GM21423 (cell line): Measurements from ENCODE around the gene DNAAF1.

Experiments used
- ATAC-seq: cut with Tn5 transposase; IDR thresholded peaks from one replicate; pipeline ENCODE4 v1.9.1; 2021; ENCODE audit warnings: mild to moderate bottlenecking, moderate library complexity; ENCODE audit not compliant: unreplicated experiment

Gene DNAAF1

GRCh38 chr16:84159007-84159406 is 13.9 kb downstream of the DNAAF1 start:
- no peak for ATAC-seq

- ATAC-seq, result no peak
Measured at GRCh38 chr16:84159800-84160199, 14.7 kb downstream of the DNAAF1 start.

- ATAC-seq, result no peak
Measured at GRCh38 chr16:84161037-84161436, 15.9 kb downstream of the DNAAF1 start.

DNA sequence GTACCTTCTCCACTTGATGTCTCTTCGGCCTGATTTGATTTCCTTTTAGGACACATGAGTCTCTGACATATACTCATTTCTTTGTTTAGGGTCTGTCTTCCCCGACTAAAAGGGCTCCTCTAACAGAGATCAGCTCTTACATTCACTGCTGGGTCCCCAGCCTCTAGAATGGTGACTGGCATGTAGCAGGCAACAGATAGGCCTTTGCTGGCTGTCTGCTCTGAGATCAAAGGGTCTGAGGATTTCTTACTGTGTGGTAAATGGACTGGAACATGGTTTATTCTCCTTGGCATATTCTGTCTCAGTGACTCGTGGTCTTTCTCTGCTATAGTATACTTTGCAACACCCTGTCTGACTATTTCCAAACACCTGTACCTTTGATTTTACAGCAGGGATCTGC is 16.7 kb downstream of the DNAAF1 start:
- no peak for ATAC-seq

DNA sequence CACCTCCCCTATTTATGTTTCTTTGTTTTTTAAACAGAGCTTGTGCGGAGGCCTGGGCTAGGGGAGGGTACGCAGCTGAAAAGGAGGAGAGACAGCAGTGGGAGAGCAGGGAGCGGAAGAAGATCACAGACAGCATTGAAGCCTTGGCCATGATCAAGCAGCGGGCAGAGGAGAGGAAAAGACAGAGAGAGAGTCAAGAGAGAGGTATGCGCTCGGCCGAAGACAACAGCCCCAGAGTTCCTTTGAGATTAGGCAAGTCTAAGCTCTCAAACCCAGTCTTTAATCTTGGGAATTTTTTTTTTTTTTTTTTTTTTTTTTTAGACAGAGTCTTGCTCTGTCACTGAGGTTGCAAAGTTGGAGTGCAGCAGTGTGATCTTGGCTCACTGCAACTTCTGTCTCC is 20.6 kb downstream of the DNAAF1 start:
- no peak for ATAC-seq

DNA sequence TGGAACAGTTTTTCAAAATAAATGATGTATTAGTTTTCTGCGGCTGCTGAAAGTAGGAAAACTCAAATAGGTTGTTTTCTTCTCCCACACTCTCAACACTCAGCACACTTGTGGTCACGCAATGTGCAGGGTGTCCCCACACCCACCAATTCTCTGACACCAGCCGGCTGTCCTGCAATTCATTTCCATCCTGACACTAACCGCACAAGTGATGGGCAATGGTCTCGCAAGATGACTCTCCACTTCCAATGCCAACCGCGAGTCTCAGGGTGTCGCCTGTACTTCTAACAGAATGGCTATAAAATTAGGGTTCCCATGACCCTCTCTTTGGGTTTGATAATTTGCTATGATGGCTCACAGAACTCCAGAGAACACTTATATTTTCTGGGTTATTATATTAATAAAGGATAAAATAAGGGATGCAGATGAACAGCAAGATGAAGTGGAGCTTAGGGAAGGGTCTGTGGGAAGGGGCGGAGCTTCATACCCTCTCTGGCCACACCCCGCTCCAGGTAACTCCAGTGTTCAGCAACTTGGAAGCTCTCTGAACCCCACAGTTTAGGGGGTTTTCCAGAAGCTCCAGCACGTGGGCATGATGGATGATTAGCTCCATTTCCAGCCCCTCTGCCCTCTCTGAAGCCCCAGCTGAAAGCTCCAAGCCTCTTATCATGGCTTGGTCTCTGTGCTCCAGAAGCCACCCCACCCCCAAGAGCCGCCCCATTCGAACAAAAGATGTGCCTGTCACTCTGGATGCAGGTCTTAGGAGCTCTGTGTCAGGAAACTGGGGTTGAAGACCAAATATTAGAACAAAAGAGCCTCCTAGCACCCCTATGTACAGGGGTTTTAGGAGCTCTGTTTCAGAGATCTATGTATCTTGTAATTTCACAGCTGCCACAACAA is 21.9 kb downstream of the DNAAF1 start:
- ATAC-seq, result no peak

GRCh38 chr16:84169765-84170310 is 24.7 kb downstream of the DNAAF1 start:
- ATAC-seq, result no peak

GRCh38 chr16:84174396-84174795 is 29.3 kb downstream of the DNAAF1 start:
- no peak for ATAC-seq

- no peak for ATAC-seq
Measured at GRCh38 chr16:84175350-84176081, 30.4 kb downstream of the DNAAF1 start.

DNA sequence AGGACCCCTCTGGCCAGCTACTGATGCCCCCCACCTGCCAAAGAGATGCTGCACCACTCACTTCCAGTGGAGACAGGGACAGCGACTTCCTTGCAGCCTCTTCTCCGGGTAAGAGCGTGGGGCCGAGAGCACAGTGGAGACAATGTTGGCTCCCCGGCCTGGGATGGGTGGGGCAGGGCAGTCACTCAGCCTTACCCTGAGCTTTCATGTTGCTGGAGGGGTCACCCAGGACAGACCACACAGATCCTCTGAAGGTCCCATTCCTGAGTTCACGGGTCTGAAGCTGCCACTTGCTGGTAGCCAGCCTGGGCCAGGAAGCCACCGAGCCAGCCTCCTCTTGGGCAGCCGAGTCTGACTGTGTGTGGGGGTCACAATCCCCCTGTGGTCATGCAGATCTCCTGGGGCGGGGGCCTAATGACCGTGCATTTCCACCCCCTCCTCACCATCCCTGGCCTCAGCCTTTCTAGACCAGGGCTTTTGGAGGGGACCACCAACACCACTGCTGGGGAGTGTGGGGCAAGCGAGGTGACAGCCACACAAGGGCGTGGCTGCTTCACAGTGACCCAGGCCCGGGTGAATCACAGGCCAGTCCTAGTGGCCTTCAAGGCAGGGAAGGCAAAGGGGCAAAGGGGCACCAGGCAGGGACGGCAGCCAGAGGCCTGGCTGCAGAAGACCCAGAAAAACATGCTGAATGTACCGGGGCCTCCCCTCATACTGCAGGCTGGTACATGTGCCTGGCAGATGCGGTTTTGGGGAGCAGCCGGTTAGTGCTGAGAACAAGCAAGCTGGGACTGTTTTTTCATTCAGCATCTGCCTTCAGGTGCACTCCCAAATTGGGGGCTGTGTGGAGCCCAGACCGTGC is 31.3 kb downstream of the DNAAF1 start:
- no peak for ATAC-seq

DNA sequence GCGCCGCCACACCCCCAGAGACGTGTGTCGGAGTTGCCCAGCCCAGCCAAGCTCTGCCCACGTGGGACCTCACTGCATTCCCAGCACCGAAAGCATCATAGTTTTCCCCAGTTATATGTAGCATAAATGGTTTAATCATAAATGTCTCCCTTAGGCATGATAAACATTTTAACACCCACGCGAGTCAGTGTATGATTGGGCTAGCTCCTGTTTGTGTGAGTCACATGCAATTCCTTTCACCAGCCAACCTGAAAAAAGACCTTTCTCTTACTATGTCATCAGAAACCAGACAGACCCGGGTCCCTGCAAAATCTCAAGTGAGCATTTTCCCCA is 32.6 kb downstream of the DNAAF1 start:
- ATAC-seq, result no peak

DNA sequence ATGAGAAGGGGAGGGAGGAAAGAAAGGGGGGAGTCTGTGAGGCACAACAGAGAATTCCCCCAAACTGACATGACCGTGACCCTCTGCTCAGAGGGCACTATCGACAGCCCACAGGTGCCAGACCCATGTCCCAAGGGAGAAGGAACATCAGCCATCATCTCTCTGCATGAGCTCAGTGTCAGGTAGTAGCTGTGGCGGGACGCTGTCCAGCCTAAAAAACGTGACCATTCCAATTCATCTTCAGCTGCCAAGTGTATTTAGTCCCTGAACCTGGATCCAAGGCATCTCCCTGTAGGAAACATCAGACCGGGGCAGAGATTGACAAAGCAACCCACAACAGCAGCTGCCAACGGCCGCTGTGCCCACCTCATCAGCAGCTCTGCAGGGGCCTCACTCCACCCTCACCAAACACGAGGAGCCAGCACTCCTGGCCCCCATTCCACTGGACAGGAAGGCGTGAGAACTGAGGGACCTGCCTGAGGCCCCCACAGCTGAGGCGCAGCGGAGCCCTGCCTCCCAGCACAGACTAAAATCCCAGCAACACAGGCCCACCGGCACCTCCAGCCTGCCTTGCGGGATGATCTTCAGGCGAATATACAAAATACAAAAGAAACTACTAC is 33.1 kb downstream of the DNAAF1 start:
- no peak for ATAC-seq

DNA sequence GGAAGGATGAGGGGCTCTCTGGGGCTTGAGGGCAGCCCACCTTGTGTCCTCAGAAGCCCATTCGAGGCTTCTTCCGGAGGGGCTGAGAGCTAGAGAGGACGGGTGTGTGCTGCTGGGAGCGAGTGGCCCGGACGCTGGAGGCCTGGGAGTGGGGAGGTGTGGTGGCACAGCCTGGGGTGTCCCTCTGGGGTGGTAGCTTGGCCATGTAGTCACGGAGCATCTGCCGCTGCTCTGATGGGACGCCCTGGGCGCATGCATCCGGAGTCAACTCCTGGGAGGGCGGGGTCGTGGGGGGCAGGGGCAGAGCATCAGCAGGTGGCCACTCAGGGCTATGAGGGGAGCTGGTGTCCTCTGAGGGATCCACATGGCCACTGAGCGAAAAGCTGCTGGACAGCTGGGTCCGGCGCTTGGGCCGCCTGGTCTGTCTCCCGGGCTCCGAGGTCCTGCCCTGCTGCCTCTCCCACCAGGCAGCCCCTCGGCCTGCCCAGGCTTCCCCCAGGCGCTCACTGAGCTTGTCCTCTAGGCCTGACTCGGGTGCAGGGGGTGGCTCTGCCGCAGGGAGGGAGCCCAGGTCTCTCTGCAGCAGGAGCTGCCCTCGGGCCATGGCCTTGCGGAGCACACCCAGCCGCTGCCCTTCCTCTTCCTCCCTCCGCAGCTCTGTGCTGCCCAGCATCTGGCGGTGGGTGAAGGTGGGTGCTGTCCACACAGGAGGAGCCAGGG is 33.9 kb downstream of the DNAAF1 start:
- ATAC-seq, result no peak

DNA sequence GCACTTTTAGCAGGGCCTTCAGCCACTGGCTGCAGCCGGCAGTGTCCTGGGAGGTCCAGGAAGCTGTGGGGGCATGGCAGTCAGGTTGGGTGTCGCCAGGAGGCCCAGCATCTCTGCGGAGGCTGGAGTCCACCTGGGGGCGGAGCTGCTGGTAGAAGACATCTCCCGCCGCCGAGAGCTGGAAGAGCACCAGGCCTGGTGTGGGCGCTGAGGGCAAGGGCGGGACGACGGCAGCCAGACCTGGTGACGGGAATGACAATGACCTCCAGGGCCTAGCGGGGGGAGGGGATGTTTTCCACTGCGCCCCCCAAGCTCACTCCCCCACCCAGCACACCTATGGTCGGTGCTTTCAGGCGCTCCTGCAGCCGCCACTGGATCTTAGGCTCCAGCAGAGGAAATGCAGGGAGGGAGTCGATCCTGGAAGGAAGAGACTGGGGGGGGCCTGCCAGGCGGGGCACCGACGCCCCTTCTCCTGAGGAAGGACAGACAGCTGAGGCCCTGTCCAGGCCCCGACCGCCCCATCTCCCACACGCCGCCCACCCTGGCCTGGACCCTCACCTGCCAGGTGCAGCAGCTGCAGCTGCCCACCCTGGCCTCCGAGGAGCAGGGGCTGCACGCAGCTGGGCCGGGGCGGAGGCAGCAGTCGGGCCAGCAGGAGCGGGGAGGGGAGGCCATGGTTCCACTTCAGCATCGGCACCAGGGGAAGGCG is 34.7 kb downstream of the DNAAF1 start:
- no peak for ATAC-seq

DNA sequence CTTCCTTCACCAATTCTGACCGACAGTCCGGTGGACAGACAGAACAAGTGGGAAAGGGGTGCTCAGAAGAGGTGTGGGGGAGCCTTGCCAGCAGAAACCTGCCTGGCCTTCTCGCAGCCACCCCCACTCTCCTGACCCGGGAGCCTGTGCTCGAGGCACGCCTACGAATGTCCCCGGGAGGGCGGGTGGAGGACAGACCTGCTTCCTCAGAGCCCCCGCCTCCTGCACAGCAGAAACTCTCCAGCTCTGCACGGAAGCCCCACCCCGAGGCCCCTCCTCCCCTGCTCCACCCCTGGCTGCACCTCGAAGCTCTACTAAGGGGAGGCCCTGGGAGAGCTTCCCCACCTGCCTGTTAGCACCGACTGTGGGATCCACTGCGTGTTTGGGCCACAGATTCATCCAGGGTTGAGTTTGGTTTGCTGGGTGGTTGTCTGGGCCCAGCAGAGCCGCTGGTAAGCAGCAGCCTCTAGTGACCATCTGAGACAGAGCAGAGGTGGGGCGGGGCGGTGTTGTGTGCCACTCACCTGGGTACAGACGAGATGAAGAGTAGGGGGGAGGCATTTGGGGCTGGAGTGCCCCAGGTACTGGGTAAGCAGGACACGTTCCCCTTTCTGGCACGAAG is 35.5 kb downstream of the DNAAF1 start:
- no peak for ATAC-seq

DNA sequence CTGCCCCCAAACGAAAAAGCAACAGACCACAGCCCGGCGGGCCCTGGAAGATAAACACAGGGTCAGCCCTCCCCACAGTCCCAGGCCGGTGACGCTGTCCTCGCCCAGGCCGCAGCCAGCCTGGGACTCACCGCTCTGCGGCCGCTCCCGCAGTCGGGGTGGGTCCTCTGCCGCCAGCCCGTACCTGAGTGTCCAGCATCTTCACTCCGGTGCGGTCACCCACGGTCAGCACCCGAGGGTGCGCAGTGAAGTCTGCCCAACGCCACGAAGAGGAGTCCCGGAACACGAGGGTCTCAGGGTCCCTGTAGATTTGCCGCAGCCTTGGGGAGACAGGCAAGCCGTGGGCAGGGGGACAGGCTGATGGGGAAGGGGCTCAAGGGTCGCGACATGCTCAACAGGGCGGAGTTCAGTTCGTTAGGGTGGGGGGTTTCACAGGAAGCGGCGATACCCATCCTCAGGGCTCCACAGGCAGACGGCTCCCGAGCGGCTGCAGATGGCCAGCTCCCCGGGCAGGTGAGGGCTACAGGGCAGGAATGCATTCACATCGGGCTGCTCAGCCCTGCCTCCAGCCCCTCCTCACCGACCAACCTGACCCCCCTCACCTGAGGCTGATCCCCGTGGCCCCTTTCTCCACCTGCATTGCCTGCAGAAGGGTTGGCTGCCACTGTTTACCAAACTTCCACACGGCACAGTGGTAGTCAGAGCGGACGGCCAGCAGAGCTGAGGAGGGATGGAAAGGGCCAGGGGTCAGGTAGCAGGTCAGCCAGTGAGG is 36.2 kb downstream of the DNAAF1 start:
- no peak for ATAC-seq

DNA sequence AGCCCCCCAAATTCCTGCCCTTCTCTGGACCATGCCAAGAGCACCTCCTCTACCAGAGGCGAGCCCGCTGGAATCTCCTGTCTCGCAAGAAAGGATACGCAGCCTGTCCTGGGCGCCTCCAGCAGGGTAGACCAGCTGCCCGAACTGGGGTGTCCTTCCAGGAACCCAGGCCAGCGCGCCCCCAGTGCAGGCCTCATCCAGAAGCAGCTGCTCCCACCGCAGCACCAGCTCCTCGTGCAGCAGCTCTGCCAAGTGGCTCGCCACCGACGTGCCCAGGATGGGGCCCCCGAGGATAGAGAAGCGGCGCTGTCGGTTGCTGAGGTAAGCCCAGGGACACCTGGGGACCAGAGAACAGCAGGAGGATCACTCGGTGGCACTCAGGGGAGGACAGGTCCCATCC is 37.0 kb downstream of the DNAAF1 start:
- no peak for ATAC-seq
